ENCODE data around the gene COMP.

The COMP gene

DNA sequence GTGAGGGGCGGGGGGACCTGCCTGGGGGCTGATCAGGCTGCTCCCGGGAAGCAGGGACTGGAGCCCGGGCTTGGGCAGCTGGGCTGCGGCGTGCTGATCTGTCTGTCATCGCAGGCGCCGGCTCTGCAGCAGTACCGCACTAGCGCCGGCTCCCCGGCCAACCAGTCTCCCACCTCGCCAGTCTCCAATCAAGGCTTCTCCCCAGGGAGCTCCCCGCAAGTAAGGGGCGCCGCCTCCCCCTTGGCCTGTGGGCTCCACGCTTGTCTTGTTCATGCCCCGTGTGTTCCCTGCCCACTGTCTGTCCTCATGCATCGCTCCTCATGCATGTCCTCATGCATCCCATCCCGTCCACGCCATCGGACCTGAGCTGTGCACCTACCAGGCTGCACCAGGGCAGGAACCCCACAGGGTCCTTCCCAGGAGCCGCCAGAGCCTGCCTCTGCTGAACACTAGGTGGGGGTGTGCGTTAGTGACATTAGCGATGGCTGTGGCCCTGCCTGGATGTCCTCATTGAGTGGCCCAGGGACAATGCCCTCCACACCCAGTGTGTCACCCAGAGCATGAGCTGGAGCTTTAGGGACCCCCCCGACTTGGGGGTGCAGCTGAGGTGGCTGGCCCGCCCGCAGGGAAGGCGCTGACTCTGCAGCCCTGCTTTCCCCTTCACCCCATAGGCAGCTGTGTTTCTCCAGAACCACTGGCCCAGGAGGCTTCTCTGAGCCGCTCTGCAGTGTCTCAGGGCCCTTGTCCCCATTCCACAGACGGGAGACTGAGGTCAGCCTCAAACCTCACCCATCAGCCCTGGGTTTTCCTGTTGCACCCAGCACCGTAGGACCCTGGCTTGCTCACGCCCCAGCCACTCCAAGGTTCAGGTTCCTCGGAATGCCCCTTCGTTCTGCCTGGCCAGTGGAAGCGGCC is 19.5 kb downstream of the COMP start:
- Histone ChIP-seq H3K4me2 (peak overlapping the region in 8 of 11 experiments; percentile 22 to 73 (median 52); a peak in 15 of 22 replicates), H3K9me3 (replicated peaks in 1 of 11) (no peaks in the 10 kb centered on the region), H3K4me1 (peaks cover 0 to 41% (median 21%) of the 10 kb centered on the region in 10 experiments; a peak in 18 of 20 replicates), H3K9ac (no peak overlapping the region), H3K27ac (no peak overlapping the region), H3K36me3 (peaks cover 0 to 14% (median 0%) of the 10 kb centered on the region in 11 experiments; a peak in 5 of 22 replicates), H3K27me3 (peaks cover 6 to 14% (median 9%) of the 10 kb centered on the region in 11 experiments), H4K20me1 (peaks cover 0 to 88% (median 57%) of the 10 kb centered on the region in 11 experiments; a peak in 19 of 22 replicates), H3K4me3 (no peak overlapping the region)
- TF ChIP-seq Cebpa-rat (IDR thresholded peaks at IDR 0.05), result no peak

DNA sequence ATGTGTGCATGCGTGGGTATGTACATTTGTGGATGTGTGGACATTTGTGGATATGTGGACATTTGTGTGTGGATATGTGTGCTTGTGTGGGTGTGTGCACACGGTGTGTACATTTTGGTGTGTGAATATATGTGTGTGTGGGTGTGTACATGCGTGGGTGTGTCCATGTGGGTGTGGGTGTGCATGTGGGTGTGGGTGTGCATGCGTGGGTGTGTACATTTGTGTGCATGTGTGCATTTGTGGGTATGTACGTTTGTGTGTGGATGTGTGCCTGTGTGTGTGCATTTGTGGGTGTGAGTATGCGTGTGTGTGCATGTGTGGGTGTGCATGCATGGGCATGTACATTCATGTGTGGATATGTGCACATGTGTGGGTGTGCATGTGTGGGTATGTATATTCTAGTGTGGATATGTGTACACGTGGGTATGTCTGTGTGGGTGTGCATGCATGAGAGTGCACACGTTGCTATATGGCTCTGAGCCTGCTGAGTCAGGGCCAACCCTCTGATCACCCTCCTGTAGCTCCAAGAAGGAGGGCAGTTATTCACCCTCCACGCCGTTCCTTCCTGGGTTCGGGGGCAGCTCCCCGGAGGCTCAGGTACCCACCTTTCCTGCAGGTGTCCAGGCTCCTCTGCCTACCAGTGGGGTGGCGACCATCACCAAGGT is 20.3 kb downstream of the COMP start:
- H3K36me3 ChIP-seq, result peaks cover 0 to 14% (median 0%) of the 10 kb centered on the region in 11 experiments; a peak in 6 of 22 replicates
- peaks cover 0 to 6% (median 1%) of the 10 kb centered on the region in 11 experiments; a peak in 11 of 22 replicates for H3K27me3 ChIP-seq
- H3K4me3 ChIP-seq, result no peak overlapping the region
- no peak overlapping the region for H3K9ac ChIP-seq
- H3K4me2 ChIP-seq, result peak overlapping the region in 8 of 11 experiments; percentile 22 to 73 (median 52); a peak in 15 of 22 replicates
- no peak for TF ChIP-seq Cebpa-rat (IDR thresholded peaks at IDR 0.05)
- H4K20me1 ChIP-seq, result peaks cover 0 to 80% (median 49%) of the 10 kb centered on the region in 11 experiments; a peak in 18 of 22 replicates
- H3K9me3 ChIP-seq (replicated peaks in 1 of 11), result no peaks in the 10 kb centered on the region
- no peak overlapping the region for H3K27ac ChIP-seq
- H3K4me1 ChIP-seq, result peaks cover 0 to 46% (median 26%) of the 10 kb centered on the region in 10 experiments; a peak in 18 of 20 replicates

DNA sequence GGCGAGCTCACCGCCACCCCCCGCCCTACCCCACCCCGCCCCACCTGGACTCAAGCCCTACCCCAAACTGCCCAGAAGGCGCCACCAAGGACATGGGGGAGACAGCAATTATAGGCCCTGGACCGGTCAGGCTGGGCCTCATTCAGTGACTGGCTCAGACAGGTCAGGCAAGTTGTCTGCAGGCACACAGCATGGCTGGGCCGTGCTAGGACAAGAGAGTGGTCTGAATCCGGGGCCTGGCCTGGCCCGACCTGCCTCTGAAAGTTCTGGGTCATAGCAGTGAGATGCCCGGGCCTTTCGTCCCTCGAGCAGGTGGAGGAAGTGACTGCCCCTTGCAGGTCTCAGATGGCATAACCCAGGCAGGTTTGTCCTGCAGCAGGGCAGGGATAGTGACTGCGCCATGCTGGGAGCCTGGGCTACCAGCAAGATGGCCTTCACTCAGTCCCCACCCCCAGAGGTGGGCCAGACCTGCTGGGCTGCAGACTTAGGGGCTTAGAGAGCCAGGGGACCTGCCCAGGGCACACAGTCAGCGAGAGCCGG is 21.0 kb downstream of the COMP start:
- no peak overlapping the region for H3K27ac ChIP-seq
- peaks cover 0 to 77% (median 45%) of the 10 kb centered on the region in 11 experiments; a peak in 19 of 22 replicates for H4K20me1 ChIP-seq
- H3K36me3 ChIP-seq, result peaks cover 0 to 14% (median 0%) of the 10 kb centered on the region in 11 experiments; a peak in 4 of 22 replicates
- no peak overlapping the region for H3K4me2 ChIP-seq
- H3K9me3 ChIP-seq (replicated peaks in 1 of 11), result no peaks in the 10 kb centered on the region
- TF ChIP-seq Cebpa-rat (IDR thresholded peaks at IDR 0.05), result no peak
- H3K27me3 ChIP-seq, result no peaks in the 10 kb centered on the region; a peak in 1 of 22 replicates
- H3K4me3 ChIP-seq, result no peak overlapping the region
- H3K4me1 ChIP-seq, result peaks cover 4 to 54% (median 33%) of the 10 kb centered on the region in 10 experiments; a peak in 19 of 20 replicates
- no peak overlapping the region for H3K9ac ChIP-seq

DNA sequence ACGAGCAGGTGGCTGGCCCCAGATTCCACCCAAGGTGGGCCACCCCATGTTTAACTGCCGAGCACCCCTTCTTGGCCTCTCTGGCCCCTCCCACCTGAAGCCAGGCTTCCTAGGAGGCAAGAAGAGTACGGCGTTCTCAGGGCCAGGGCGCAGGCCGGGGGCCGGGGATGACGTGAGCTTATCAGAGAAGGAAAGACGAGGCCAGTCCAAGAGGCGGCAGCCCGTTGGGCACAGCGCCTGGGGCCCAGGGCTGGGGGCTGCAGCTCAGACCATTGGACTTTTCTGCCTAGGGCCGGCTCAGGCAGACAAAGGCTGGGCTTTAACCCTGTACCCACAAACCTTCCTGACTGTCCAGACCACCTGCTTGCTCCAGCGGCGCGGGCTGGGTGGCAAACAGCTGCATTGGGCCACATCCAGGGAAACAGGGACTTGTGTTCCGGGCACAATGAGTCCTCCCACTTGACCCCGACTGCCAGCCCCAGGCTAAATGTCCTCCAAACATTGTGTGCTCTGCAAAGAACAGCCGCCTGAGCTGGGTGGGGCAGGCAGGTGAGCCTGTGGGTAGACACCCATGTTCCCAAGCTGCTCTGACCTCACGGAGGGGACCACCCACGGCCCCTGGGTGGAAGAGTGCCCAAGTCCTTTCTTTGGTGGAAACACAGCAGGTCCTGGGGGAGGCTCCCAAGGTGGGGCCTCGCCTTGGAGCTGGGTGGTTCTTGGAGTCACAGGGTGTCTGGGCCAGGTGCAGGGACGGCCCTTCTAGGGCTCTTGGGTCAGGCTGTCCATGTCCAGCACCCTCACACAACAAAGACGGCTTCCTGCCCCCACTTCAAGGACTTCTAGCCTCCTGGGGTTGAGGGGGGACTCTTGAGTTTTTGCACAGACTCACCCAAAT is 21.9 kb downstream of the COMP start:
- TF ChIP-seq Cebpa-rat (IDR thresholded peaks at IDR 0.05), result no peak
- peaks cover 4 to 77% (median 49%) of the 10 kb centered on the region in 11 experiments; a peak in 20 of 22 replicates for H4K20me1 ChIP-seq
- H3K36me3 ChIP-seq, result peaks cover 0 to 13% (median 0%) of the 10 kb centered on the region in 11 experiments; a peak in 4 of 22 replicates
- H3K27ac ChIP-seq, result no peak overlapping the region
- peak overlapping the region in 1 of 11 experiments; percentile 10; a peak in 1 of 22 replicates for H3K4me2 ChIP-seq
- H3K4me1 ChIP-seq, result peaks cover 12 to 62% (median 42%) of the 10 kb centered on the region in 10 experiments
- no peak overlapping the region for H3K9ac ChIP-seq
- no peak overlapping the region for H3K4me3 ChIP-seq
- H3K27me3 ChIP-seq, result no peaks in the 10 kb centered on the region; a peak in 1 of 22 replicates
- no peaks in the 10 kb centered on the region for H3K9me3 ChIP-seq (replicated peaks in 1 of 11)

DNA sequence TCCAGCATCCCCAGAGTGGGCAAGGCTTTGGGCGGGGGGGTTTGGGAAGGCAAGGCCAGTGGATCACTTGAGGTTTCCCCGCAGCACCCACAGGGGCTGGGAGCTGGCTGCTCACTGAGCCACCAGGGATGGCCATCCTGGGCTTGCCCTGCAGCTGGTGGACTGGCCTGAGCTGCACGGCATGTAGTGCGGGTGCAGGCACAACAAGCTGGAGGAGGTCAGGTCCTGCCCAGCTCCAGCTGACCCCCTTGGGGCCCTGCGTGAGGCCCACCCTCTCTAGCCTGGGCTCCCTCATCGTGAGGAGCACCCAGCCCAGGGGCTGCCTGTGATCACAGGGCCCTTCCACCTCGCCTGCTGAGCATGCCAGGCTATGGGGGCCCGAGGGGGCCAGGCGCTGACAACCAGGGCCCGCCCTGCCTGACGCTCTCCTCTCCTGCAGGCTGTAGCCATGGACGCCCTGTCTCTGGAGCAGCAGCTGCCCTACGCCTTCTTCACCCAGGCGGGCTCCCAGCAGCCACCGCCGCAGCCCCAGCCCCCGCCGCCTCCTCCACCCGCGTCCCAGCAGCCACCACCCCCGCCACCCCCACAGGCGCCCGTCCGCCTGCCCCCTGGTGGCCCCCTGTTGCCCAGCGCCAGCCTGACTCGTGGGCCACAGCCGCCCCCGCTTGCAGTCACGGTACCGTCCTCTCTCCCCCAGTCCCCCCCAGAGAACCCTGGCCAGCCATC is 22.9 kb downstream of the COMP start:
- Histone ChIP-seq H3K9ac (peak overlapping the region in 1 of 11 experiments; percentile 50; a peak in 1 of 22 replicates), H3K36me3 (peaks cover 0 to 13% (median 0%) of the 10 kb centered on the region in 11 experiments; a peak in 4 of 22 replicates), H3K4me3 (no peak overlapping the region), H3K27me3 (no peaks in the 10 kb centered on the region), H3K9me3 (replicated peaks in 1 of 11) (no peaks in the 10 kb centered on the region), H3K4me1 (peaks cover 22 to 72% (median 52%) of the 10 kb centered on the region in 10 experiments), H3K4me2 (peak overlapping the region in 6 of 11 experiments; percentile 22 to 63 (median 42); a peak in 9 of 22 replicates), H4K20me1 (peaks cover 7 to 77% (median 51%) of the 10 kb centered on the region in 11 experiments; a peak in 20 of 22 replicates), H3K27ac (no peak overlapping the region)
- no peak for TF ChIP-seq Cebpa-rat (IDR thresholded peaks at IDR 0.05)

DNA sequence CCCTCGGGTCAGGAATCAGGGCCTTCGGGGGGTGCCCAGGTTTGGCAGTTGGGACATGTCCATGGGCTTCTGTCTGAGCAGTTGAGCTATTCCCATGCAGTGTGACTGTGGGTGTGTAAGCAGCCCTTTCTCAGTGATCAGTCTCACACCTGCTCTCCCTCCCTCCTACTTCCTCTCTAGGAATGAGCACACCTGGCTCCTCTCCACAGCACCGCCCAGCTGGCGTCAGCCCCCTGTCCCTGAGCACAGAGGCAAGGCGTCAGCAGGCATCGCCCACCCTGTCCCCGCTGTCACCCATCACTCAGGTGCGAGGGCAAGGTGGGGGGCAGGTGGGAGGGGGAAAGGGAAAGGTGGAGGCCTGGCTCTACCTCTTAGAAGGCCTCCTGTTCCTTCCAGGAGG is 25.9 kb downstream of the COMP start:
- no peak for TF ChIP-seq Cebpa-rat (IDR thresholded peaks at IDR 0.05)
- Histone ChIP-seq H3K4me3 (peak overlapping the region in 5 of 10 experiments; percentile 12 to 38 (median 31); a peak in 6 of 20 replicates), H3K27me3 (no peaks in the 10 kb centered on the region), H3K27ac (peak overlapping the region in 8 of 11 experiments; percentile 68 to 86 (median 76); a peak in 16 of 22 replicates), H3K4me1 (peaks cover 41 to 88% (median 70%) of the 10 kb centered on the region in 10 experiments), H3K36me3 (peaks cover 0 to 13% (median 0%) of the 10 kb centered on the region in 11 experiments; a peak in 5 of 22 replicates), H3K9me3 (replicated peaks in 1 of 11) (no peaks in the 10 kb centered on the region), H3K4me2 (peak overlapping the region; percentile 61 to 97 (median 90)), H3K9ac (peak overlapping the region in 9 of 11 experiments; percentile 5 to 76 (median 66); a peak in 14 of 22 replicates), H4K20me1 (peaks cover 7 to 75% (median 36%) of the 10 kb centered on the region in 11 experiments; a peak in 20 of 22 replicates)

DNA sequence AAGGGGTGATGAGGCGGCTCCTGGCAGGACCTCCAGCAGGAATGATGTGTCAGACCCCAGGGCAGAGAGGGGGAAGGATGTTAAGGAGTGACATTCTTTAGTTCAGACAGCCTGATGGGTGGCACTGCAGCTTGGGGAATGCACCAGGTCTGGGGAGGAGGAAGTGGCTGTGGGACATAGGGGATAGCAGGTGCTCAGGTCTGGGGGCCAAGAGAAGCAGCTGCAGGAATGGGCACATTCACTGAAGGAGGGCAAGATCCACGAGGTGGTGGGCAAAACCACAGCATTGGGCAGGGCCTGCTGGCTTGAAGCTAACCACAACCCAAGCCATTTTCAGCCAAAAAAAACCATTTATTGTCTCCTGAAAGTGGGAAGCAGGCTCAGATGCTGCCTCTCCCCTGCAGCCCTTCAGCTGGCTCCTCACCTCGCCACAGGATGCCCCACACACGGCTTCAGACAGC is 26.5 kb downstream of the COMP start:
- Histone ChIP-seq H3K4me2 (peak overlapping the region; percentile 61 to 97 (median 90)), H3K27ac (peak overlapping the region in 10 of 11 experiments; percentile 37 to 86 (median 75); a peak in 19 of 22 replicates), H3K4me1 (peaks cover 41 to 91% (median 73%) of the 10 kb centered on the region in 10 experiments), H3K9ac (peak overlapping the region in 10 of 11 experiments; percentile 5 to 76 (median 64); a peak in 18 of 22 replicates), H3K27me3 (no peaks in the 10 kb centered on the region), H4K20me1 (peaks cover 7 to 77% (median 34%) of the 10 kb centered on the region in 11 experiments; a peak in 20 of 22 replicates), H3K36me3 (peaks cover 0 to 13% (median 0%) of the 10 kb centered on the region in 11 experiments; a peak in 5 of 22 replicates), H3K9me3 (replicated peaks in 1 of 11) (no peaks in the 10 kb centered on the region), H3K4me3 (peak overlapping the region in 7 of 10 experiments; percentile 12 to 38 (median 30); a peak in 10 of 20 replicates)
- no peak for TF ChIP-seq Cebpa-rat (IDR thresholded peaks at IDR 0.05)
